Measurements from ENCODE around the gene RALGDS. TPM values are rescaled to one million over a fixed set of nuclear protein-coding genes. Genes with fewer than 3 reads are reported as not detected.

RALGDS gene
- total RNA-seq, 1 donor from 2014 or later, result 80.6 TPM

GRCh38 chr9:133134388-133135145 lies 13.5 kb upstream of the RALGDS start:
- H3K4me3 Mint-ChIP-seq (ENCODE audit: unreplicated experiment), result peak overlapping the region; percentile 65
- H3K36me3 Mint-ChIP-seq (ENCODE audit: low read depth, unreplicated experiment), result peaks cover 10% of the 10 kb centered on the region
- no peaks in the 10 kb centered on the region for H3K9me3 Mint-ChIP-seq (ENCODE audit: unreplicated experiment)
- H3K27me3 Mint-ChIP-seq (ENCODE audit: unreplicated experiment), result peaks cover 14% of the 10 kb centered on the region
- peak overlapping the region; percentile 100 for H3K27ac Mint-ChIP-seq (ENCODE audit: unreplicated experiment)
- TF ChIP-seq CTCF (IDR thresholded peaks at IDR 0.05; ENCODE audit: unreplicated experiment), result no peak
- peaks cover 27% of the 10 kb centered on the region for H3K4me1 Mint-ChIP-seq (ENCODE audit: unreplicated experiment)
- no peak for DNase-seq (ENCODE audit: low spot score)

GRCh38 chr9:133133681-133134387 lies 12.8 kb upstream of the RALGDS start:
- DNase-seq (ENCODE audit: low spot score), result peak; percentile 78
- Mint-ChIP-seq H3K27ac (ENCODE audit: unreplicated experiment) (peak overlapping the region; percentile 100), H3K4me3 (ENCODE audit: unreplicated experiment) (no peak overlapping the region), H3K36me3 (ENCODE audit: low read depth, unreplicated experiment) (peaks cover 10% of the 10 kb centered on the region), H3K9me3 (ENCODE audit: unreplicated experiment) (no peaks in the 10 kb centered on the region), H3K27me3 (ENCODE audit: unreplicated experiment) (peaks cover 14% of the 10 kb centered on the region), H3K4me1 (ENCODE audit: unreplicated experiment) (peaks cover 27% of the 10 kb centered on the region)
- TF ChIP-seq CTCF (IDR thresholded peaks at IDR 0.05; ENCODE audit: unreplicated experiment), result no peak

GRCh38 chr9:133132174-133132573 lies 11.1 kb upstream of the RALGDS start:
- no peaks in the 10 kb centered on the region for H3K9me3 Mint-ChIP-seq (ENCODE audit: unreplicated experiment)
- no peak for TF ChIP-seq CTCF (IDR thresholded peaks at IDR 0.05; ENCODE audit: unreplicated experiment)
- peaks cover 10% of the 10 kb centered on the region for H3K36me3 Mint-ChIP-seq (ENCODE audit: low read depth, unreplicated experiment)
- H3K4me1 Mint-ChIP-seq (ENCODE audit: unreplicated experiment), result peaks cover 27% of the 10 kb centered on the region
- no peak for DNase-seq (ENCODE audit: low spot score)
- peaks cover 17% of the 10 kb centered on the region for H3K27me3 Mint-ChIP-seq (ENCODE audit: unreplicated experiment)
- H3K4me3 Mint-ChIP-seq (ENCODE audit: unreplicated experiment), result peak overlapping the region; percentile 69
- peak overlapping the region; percentile 89 for H3K27ac Mint-ChIP-seq (ENCODE audit: unreplicated experiment)

GRCh38 chr9:133131506-133131905 lies 10.5 kb upstream of the RALGDS start:
- DNase-seq (ENCODE audit: low spot score), result no peak
- Mint-ChIP-seq H3K4me1 (ENCODE audit: unreplicated experiment) (peaks cover 27% of the 10 kb centered on the region), H3K9me3 (ENCODE audit: unreplicated experiment) (no peaks in the 10 kb centered on the region), H3K4me3 (ENCODE audit: unreplicated experiment) (no peak overlapping the region), H3K27me3 (ENCODE audit: unreplicated experiment) (peaks cover 17% of the 10 kb centered on the region), H3K36me3 (ENCODE audit: low read depth, unreplicated experiment) (peaks cover 10% of the 10 kb centered on the region), H3K27ac (ENCODE audit: unreplicated experiment) (peak overlapping the region; percentile 89)
- no peak for TF ChIP-seq CTCF (IDR thresholded peaks at IDR 0.05; ENCODE audit: unreplicated experiment)

Data from endothelial cell (in vitro differentiated cells).